ENCODE measurements around the gene F10.
A peak's percentile ranks its signal among the peaks of the same experiment; 100 is the strongest.

F10 gene

DNA sequence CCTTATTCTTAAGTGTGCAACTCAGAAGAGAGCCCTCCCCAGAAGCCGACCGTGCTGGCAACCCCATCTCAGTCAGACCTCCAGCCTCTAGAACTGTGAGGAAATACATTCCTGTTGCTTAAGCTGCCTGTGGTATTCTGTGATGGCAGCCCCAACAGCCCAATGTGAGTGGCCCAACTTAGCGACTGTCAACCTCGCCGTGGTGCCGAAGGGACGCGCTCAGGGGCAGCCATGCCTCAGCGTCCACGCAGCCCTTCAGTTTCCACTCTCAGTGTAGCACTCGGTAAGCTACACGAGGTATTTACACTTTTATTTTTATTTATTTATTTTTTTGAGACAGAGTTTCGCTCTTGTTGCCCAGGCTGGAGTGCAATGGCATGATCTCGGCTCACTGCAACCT, 54.2 kb downstream of the F10 start:
- DNase-seq, result no peak

DNA sequence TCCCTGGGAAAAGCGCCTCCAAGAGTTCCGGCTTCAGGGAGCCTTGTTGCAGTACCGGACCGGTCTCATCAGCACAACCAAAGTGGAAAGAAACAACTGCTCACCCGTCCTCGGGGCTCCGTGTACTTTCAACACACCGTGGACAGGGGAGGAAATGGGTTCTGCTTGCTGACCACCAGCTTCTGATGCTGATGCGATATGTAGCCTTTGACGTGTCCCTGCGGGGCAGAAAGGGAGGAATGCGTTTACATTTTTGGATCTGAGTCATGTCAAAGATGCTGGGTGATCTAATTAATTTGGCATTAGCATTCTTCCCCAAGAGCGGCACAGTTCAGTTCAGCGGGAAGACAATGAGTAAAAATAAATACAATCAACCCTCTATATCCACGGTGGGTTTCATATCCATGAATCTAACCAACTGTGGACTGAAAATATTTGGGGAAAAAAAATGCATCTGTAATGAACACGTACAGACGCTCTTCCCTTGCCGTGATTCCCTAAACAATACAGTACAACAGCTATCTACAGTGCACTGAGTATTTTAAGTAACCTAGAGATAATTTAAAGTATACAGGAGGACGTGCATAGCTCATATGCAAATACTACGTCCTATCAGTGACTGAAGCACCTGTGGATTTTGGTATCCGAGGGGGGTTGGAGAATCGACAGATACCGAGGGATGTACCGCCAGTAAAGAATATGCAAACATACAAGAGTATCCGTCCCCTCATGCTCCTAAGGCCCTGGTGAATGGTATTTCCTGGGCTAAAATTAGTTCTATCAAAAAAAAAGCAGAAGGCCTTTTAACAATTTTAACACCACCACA, 55.7 kb downstream of the F10 start:
- no peak for DNase-seq

- DNase-seq, result no peak
Measured at GRCh38 chr13:113178896-113179167, 56.2 kb downstream of the F10 start.

DNA sequence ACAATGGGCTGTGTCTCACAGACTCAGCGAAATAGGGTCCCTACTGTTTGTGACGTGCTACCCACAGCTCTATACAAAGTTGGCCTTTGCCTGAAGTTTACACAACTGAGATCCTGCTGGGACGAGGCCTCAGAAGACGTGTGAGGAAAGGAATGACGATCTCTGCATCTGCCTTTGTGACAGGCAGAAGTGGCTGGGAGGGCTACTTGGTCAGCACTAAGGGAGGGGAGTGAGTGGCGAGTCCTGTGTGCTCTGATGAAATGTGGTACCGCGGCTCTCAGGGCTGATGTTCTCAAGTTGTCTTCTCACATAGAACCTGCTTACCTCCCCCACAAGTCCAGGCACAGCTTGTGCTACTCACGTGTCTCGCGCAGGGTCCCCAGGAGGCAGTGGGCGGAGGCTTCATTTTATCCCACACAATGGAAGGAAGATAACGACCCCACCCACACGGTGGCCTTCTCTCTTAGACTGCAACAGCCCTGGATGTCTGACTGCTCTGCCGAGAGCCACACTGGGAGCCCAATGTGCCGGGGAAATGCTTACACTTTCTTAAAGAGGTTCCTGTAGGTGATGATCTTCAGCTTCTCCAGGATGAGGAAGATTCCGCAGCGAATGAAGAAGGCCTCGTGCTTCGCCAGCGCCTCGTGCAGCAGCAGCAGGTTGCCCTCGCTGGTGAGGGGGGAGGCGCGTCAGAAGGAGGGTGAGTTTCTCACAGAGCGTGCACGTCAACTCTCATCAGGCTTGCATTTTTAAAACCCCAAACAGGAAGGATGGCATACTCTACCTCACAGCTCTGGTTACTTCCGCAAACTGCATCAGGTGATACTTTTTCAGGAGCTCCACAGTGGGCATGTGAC, 57.0 kb downstream of the F10 start:
- peak; percentile 23 to 41 for DNase-seq

GRCh38 chr13:113182046-113182445, 59.4 kb downstream of the F10 start:
- no peak for DNase-seq

- no peak for DNase-seq
Measured at GRCh38 chr13:113183450-113184129, 61.0 kb downstream of the F10 start.

GRCh38 chr13:113184568-113185440, 62.2 kb downstream of the F10 start:
- DNase-seq, result peak in 1 of 2 donors; percentile 41

DNA sequence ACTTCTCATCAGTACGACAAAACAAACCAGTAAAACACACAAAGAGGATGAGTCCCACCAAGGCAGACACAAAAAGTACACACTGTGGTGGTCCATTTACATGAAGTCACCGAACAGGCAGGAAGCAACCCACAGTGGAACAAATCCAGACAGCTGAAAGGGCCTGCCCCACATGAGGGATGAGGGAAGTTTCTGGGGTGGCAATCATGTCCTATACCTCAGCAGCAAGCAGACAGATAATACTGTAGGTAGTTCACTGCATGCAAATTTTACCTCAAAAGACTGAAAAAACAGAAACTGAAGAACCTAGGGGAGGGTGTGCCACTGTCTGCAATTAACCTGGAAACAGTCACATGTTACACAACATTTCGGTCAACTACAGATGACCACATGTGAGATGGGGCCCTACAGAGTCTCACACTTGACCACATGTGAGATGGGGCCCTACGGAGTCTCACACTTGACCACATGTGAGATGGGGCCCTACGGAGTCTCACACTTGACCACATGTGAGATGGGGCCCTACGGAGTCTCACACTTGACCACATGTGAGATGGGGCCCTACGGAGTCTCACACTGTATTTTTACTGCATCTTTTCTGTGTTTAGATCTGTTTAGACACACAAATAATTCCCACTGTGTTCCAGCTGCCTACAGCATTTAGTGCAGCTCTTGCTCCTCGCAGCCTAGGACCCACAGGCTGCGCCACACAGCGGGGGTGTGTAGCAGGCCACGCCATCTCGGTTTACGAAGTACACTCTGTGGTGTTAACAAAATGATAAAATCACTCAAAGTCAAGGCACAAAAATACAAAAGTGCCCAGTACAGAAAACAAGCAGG, 63.7 kb downstream of the F10 start:
- DNase-seq, result peak; percentile 31 to 33

GRCh38 chr13:113187263-113187669, 64.7 kb downstream of the F10 start:
- peak in 1 of 2 donors; percentile 71 for DNase-seq

DNA sequence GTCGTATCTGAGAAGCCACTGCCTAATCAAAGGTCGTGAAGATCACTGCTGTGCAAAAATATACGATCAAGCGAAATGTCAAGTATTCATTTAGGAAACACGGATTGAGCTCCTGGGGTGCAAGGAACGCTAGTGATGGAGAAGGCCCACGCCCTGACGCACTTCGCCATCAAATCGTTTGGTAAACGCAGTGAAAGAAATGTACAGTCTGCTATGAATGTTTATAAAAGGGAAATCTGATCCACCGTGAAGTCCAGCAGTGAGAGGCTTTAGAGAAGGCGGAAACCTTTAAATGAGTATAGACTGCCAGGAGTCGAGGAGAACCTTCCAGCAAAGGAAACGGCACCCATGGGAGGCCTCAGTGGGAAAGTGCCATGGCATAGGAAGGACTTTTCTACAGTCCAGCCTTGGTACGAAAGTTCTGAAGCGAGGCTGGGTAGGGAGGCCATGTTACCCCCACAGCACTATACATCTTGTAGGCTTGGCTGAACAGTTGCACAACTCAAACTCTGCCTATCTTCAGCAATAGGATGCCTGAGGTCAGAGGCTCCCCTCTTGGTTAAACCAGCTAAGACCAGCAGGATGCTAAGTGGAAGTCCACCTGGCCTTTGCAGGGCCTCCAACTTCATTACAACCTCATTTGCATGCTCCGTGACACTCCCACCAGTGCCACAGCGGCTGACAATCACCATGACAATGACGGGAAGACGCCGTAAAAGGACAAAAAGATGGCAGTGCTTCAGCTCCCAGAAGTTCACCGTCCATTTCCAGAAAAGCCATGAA, 65.5 kb downstream of the F10 start:
- no peak for DNase-seq

- DNase-seq, result no peak
Measured at GRCh38 chr13:113190181-113190580, 67.6 kb downstream of the F10 start.

GRCh38 chr13:113192279-113192678, 69.7 kb downstream of the F10 start:
- no peak for DNase-seq

- DNase-seq, result no peak
Measured at GRCh38 chr13:113192902-113193301, 70.3 kb downstream of the F10 start.

DNA sequence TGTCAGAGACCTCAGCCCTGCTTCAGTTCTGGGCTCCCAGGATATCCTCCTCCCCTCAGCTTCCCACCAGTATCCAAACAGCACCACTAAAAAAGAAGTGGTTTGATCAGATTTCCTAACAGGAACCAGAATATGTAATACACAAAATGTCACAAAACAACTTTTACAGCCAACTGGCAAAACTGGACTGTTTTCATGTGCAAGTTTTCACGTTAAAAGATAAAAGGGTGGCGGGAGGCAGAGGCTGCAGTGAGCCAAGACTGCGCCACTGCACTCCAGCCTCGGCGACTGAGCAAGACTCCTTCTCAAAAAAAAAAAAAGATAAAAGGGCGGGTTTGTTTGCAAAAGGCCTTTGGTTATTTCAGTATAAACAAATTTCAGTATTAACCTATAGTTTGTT, 72.8 kb downstream of the F10 start:
- DNase-seq, result no peak

DNA sequence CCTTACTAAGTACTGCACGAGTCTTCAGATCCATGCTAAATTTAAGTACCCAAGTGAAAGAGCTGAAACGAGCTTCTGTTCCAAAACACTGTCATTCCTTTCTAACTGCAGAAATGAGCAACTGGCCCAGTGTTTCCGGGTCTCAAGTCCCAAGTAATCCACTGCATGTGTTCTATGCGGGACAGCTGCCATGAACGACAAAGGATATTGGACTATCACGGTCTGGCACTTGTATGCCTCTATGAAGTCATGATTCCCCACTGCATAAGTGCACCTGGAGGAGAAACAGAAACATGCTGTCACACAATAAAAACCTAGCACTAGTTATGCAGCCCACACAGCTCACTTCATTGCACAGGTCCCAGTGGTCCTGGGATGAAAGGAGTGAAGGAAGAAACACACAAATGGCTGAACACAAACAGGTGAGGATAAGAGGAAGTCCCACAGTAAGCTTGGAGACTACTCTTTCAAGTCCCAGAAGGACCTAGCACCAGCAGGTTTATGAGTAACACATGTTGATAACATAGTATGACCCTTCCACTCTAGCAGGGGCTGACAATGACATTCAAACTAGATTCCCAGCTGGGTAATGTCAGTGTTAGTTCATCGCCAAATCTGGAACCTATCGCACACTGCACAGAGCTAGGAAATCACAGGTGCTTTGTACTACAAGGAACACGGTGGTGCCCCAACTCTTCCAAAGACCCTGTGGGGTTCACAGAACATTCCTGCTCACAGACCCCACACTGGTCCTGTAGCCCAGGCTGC, 74.6 kb downstream of the F10 start:
- DNase-seq, result no peak

All from CD4-positive, alpha-beta T cell treated with Interleukin-1 beta for 1 hour (primary cell).